Measurements from ENCODE around the gene ULK4.
A peak's percentile ranks its signal among the peaks of the same experiment; 100 is the strongest.
"Not testable (repeated sequence)": the region's sequence is repeated elsewhere in the genome, so short reads cannot be mapped to it uniquely, and the experiment has no call there.

ULK4 gene

DNA sequence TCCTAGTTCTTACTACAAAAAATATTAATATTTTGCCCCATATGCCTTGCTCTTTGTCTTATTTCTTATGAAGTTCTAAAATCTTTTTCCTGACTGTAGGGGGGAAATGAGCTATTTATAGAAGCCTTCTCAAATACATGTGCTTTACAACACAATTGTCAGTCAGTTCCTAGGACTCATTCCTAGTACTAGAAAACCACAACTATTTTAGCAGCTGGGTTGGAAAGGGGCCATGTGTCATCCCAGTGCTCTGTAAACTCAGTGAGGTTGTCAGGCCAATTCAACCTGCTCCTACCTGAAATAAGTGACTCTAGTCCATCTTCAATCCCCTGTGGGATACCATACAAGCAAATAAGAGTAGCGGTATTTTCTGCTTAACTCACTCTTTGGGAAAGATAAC, 153.8 kb downstream of the ULK4 start:
- no peak overlapping the region for H3K4me3 ChIP-seq (ENCODE audit: low read depth, low read length)
- DNase-seq (ENCODE audit: low read depth): peak; percentile 44

DNA sequence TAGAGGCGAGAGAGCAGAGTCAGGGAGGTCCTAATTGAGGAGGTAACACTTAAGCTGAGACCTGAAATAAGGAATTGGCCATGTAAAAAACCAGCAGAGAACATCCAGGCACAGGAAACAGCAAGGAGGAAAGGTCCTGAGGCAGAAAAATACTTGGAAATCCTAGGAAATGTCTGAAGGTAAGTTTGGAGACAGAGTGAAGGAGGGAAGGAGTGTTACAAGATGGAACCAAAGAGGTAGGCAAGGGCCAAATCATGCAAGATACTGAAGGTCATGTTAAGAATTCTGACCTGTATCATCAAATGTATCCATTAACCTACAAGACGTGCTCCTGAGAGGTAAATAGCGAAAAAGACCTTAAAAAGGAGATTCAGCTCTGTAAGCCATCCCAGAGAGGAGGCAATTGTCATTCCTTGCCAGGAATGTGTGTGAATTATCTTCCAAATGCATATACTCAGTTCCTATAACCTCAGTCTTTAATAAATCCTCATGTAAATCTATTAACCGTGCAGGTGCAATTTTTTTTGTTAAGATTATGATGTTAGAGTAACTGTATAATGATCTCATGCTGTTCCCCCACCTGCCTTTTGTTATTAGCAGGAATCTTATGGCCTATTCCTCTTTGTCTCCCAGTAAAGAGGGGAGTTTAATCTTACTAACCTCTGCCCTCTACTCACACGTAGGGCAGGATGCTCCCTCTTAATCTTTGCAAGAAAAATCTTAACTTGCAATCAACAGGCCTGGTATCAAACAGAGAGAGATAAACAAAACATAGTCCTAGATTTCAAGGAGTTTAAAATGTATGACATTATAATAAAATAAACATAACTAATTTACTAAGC, 166.9 kb downstream of the ULK4 start:
- no peak for DNase-seq (ENCODE audit: low read depth)
- no peak overlapping the region for H3K4me3 ChIP-seq (ENCODE audit: low read depth, low read length)

DNA sequence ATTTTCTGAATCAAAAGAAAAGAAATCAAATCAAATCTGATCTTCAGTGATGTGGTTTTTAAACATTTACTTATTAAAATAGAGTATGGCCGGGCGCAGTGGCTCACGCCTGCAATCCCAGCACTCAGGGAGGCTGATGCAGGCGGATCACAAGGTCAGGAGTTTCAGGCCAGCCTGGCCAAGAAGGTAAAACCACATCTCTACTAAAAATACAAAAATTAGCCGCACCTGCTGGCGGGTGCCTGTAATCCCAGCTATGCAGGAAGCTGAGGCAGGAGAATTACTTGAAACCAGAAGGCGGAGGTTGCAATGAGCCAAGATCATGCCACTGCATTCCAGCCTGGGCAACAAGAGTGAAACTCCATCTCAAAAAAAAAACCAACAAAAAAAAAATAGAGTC, 169.1 kb downstream of the ULK4 start:
- H3K4me3 ChIP-seq (ENCODE audit: low read depth, low read length): no peak overlapping the region
- DNase-seq (ENCODE audit: low read depth): no peak

DNA sequence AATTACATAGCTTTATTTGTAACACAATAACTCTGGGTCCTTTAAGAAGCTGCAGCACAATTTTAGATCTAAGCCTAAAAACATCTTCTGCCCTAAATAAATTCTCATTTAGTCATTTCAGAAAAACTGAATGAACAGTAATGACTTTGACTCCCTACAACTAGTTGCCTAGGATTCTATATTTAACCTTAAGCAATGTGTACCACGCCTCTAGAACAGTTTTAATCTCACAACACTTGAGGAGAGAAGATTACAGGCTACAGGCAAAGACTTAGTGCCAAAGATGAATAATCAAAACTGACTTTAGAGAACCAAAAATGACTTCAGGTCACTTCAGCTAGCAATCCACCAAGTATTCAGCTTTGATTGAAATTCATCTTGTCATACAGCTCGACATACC, 192.8 kb downstream of the ULK4 start:
- no peak overlapping the region for H3K4me3 ChIP-seq (ENCODE audit: low read depth, low read length)
- DNase-seq (ENCODE audit: low read depth): no peak

DNA sequence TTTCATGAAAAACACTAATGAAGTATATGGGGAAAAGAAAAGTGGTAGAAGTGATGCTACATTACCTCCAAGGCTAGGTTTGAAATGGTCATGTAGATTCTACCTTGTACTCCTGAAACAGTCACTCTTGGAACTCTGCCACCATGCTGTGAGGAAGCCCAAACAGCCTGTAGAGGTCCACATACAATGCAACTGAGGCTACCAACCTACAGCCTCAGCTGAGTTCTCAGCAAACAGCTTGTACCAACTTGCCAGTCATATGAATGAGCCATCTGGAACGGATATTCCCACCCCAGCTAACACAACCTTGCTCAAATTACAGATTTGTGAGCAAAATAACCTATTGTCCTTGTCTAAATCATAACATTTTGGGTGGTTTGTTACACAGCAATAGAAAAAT, 193.5 kb downstream of the ULK4 start:
- no peak overlapping the region for H3K4me3 ChIP-seq (ENCODE audit: low read depth, low read length)
- no peak for DNase-seq (ENCODE audit: low read depth)

DNA sequence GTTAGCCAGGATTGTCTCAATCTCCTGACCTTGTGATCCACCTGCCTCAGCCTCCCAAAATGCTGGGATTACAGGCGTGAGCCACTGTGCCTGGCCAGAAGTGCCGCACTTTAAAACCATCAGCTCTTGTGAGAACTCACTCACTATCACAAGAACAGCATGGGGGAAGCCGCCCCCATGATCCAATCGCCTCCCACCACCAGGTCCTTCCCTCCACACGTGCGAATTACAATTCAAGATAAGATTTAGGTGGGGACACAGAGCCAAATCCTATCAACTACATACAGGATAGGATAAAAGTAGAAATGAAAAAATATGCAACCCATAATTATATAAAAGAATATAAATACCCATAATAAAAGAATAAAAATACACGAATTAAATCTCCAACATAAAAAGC, 199.0 kb downstream of the ULK4 start:
- not testable (repeated sequence) for H3K4me3 ChIP-seq (ENCODE audit: low read depth, low read length); DNase-seq (ENCODE audit: low read depth)

DNA sequence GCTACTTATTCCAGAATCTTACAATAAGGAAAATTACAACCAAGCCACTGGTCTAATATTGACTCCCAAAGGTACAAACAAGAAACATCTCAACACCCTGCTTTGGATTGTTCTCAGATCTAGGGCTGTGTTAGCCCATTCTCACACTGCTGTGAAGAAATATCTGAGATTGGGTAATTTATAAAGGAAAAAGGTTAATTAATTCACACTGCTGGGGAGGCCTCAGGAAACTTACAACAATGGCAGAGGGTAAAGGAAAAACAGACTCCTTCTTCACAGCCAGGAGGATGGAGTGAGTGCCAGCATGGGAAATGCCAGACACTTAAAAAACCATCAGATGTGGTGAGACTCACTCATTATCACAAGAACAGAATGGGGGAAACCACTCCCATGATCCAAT, 208.3 kb downstream of the ULK4 start:
- DNase-seq (ENCODE audit: low read depth): no peak
- no peak overlapping the region for H3K4me3 ChIP-seq (ENCODE audit: low read depth, low read length)

DNA sequence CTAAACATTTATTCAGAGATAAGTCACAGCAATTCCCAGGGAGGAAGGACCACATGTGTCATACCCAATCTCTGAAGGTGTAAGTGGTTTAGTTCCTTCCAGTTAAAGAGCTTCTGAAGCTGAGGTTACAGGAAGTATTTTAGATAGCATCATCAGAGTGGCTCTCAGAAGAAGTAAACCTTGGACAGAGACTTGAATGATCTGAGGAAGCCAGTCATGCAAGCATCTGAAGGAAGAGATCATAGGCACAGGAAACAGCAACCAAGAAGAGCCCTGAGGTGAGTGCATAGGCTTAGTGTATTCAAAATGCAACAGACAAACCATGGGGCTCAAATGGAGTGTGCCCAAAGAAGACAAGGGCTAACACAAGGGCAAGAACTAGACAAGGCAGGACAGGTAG, 210.3 kb downstream of the ULK4 start:
- no peak overlapping the region for H3K4me3 ChIP-seq (ENCODE audit: low read depth, low read length)
- DNase-seq (ENCODE audit: low read depth): no peak

DNA sequence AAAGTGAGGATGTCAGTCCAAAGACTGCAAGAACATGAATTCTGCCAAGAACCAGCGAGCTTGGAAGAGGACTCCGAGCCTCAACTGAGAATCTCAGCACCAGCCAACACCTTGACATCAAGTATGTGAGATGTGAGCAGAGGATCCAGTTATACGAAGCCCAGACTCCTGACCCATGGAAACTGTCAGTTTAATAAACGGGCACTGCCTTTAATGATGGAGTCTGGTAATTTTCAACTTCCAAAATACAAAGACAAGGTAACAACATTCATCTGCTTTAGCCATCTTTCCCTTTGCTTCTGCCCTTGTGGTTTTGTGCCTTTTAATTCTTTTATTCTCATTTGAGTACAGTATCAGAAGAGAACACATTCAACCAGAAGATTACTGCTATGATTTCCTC, 211.9 kb downstream of the ULK4 start:
- no peak for DNase-seq (ENCODE audit: low read depth)
- H3K4me3 ChIP-seq (ENCODE audit: low read depth, low read length): no peak overlapping the region

DNA sequence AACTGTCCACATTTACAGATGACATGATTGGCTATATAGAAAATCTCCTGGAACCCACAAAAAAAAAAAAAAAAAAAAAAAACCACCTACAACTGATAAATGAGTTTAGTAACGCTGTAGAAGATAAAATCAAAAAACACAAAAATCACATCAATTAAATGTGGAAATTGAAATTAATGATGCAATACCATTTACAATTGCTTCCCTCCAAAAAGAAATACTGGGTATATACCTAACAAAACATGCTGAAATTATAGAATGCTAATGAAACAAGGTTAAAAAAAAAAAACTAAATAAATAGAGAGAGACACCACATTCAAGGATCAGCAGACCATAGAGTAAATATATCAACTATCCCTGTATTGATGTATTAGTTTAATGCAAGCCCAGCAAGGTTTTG, 215.7 kb downstream of the ULK4 start:
- no peak overlapping the region for H3K4me3 ChIP-seq (ENCODE audit: low read depth, low read length)
- no peak for DNase-seq (ENCODE audit: low read depth)

DNA sequence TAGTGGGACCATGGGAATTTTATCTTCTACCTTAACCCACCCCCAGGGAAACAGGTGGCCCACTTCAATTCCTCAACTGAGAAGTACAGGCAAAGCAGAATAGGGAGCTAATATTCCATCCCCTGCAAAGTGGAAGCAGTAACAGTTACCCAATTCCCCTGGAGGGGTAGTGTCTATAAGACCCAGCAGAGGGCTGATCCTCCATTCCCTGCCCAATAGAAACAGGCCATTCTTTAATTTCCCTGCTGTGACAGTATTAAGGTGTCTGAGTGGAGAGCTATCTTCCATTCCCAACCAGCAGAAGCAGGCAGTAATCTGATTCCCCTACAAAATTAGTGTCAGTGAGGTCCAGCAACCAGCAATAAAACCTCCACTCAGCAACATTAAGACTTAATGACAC, 219.8 kb downstream of the ULK4 start:
- H3K4me3 ChIP-seq (ENCODE audit: low read depth, low read length): no peak overlapping the region
- DNase-seq (ENCODE audit: low read depth): no peak

DNA sequence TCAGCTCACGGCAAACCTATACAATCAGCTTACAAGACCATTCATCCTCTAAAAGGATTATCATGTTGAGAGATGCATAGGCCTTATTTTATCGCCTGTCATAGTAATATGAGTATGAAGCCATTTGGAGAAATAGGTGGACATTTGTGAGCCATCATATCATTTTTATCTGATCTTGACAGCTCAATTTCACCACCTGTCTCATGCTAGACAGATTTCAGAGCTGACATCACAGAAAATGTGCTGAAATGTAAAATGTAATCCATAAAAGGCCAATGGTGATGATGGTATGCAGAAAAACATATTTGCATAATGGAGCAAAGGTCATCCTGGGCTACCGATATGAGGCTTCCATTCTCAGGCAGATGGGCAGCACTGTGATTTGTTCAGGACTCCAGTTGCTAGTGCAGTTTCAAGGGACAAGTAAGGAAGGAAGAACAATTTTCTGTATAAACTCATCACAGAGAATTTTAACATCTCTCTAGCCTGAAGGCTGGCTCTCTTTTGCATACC, 221.5 kb downstream of the ULK4 start:
- no peak overlapping the region for H3K4me3 ChIP-seq (ENCODE audit: low read depth, low read length)
- no peak for DNase-seq (ENCODE audit: low read depth)

DNA sequence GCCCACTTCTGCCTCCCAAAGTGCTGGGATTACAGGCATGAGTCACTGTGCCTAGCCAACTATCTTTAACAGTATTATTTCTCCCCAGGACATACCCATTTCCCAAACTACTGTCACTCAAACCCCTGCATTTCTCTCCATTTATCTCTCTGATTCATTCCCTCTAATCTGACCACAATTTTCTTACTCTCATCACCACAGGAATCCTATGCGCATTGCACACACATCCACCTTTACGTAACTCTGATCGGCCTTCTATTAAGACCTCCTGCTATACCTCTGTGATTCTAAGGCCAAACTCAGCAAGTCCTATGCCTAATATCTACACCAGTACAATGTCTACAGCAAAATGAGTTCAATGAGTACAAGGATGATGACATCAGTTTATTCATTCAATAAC, 235.0 kb downstream of the ULK4 start:
- DNase-seq (ENCODE audit: low read depth): no peak
- no peak overlapping the region for H3K4me3 ChIP-seq (ENCODE audit: low read depth, low read length)

DNA sequence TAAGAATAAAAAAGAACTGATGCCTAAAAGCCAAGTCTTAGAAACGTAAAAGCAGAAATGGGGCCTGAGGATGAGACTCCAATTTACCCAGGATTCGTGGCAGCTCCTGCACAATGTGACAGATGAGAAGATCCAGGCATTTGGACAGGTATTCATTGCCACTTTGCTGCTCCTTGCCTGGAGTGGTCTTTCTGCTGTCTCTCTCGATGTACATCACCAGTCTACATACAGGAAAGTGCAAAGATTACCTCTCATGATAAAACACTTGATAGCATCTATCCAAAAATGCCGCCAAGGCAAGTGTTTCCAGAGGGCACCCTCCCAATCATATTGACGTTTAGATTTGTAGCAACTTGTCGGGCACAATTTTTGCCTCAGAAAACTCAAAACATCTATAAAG, 244.3 kb downstream of the ULK4 start:
- H3K4me3 ChIP-seq (ENCODE audit: low read depth, low read length): no peak overlapping the region

DNA sequence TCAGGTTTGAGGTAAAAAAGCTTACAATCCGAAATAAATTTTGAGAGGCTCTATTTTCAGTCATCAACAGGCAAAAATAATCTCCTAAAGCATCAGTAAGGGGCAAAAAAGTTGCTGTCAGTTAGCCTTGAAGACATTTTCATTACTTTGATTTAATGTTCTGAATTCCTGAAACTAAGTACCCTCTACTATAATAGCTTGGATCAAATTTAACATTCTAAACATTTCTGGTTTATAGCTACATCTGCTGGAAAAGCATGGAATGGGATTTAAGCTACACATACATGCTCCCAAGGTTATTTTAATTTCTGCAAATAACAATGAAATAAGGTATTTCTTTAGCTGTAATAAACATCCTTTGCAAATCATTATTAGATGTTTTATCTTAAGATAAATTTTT, 245.4 kb downstream of the ULK4 start:
- no peak overlapping the region for H3K4me3 ChIP-seq (ENCODE audit: low read depth, low read length)
- DNase-seq (ENCODE audit: low read depth): no peak

More for the DNA sequence above, 244.3 kb downstream of the ULK4 start:
- DNase-seq (ENCODE audit: low read depth): no peak

DNA sequence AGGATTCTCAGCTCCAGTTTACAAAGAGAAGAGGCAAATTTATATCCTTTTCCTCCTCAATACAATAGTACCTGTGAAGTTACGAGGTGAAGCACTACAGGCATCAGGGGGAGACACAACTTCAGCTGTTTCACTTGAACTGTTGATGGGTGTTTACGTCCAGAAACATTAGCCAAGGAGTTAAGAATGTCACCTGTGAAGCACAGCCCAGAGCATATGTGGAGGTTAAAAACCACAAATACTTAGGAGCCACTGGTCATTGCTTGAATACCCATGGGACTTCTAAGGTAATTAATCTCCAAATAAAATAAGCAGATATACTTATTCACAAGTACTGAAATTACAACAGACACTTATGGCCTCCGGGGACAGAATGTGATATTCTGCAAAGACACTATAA, 246.5 kb downstream of the ULK4 start:
- DNase-seq (ENCODE audit: low read depth): no peak

DNA sequence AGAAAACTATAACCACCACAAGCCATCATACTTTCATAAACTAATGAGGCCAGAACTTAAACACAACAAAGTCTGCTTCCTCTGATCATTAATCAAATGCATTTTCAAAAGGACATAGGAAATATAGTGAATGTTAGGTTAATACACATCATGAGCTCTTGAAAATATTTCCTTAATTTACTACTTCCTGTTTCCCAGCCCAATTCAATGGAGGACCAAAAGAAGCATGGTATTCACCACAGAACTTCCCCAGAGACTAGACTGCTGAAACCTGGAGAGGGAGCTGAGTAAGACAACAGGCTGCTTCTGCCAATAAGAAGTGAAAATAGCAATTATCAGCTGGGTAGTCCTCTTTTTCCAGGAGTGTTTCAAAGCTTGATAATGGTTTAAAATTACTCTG, 250.3 kb downstream of the ULK4 start:
- peak; percentile 79 for DNase-seq (ENCODE audit: low read depth)
- H3K4me3 ChIP-seq (ENCODE audit: low read depth, low read length): no peak overlapping the region

More for the DNA sequence above, 246.5 kb downstream of the ULK4 start:
- no peak overlapping the region for H3K4me3 ChIP-seq (ENCODE audit: low read depth, low read length)

DNA sequence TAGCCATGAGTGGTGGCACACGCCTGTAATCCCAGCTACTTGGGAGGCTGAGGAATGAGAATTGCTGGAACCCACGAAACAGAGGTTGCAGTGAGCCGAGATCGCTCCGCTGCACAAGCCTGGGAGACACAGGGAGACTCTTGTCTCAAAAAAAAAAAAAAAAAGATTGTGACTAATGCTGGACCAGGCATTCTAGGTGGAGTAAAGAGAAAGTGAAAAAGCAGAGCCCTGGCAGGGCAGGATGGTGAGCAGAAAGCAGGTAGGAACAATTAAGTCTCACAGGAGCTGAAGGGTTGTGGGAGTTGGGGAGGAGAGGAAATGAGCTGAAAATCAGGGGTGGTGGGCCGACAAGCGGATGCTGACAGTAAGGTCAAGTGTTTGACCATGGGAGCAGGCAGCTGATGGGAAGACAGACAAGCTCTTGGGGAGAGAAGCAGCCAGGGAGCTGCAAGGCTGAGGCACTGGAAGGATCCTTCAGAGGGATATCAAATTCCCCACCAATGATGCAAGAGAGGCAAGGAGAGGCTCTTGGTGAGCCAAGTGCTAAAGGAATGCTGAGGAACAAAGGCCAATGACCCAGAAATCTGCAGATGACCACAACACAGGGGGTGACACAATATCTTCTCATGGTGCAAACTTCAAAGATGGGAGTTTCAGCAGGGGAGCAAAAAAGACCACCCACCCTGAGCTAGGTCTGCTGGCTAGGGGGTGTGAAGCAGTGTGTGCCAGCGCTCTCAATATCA, 251.1 kb downstream of the ULK4 start:
- no peak overlapping the region for H3K4me3 ChIP-seq (ENCODE audit: low read depth, low read length)

DNA sequence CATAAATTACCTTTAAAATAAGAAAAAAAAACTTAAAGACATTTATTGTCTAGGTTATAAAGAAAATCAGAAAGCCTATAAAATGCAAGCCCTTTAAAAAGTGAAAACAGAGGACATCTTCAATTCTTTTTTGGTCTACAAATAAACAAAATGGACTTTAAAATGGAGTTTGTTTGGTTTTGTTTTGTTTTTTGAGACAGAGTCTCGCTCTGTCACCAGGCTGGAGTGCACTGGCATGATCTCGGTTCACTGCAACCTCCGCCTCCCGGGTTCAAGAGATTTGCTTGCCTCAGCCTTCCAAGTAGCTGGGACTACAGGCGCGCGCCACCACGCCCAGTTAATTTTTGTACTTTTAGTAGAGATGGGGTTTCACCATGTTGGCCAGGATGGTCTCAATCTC, 252.7 kb downstream of the ULK4 start:
- not testable (repeated sequence) for DNase-seq (ENCODE audit: low read depth)

More for the DNA sequence above, 251.1 kb downstream of the ULK4 start:
- peak; percentile 79 for DNase-seq (ENCODE audit: low read depth)

DNA sequence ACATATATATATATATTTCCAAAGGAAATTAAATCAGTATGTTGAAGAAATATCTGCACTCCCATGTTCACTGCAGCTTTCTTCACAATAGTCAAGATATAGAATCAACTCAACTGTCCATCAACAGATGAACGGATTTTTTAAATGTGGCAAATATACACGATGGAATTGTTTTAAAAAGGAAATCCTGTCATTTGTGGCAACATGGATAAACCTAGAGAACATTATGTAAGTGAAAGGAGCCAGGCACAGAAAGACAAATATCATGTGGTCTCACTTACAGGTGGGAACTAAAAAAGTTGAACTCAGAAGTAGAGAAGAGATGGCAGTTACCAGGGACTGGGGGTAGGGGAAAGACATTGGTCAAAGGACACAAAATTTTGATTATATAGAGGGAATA, 253.7 kb downstream of the ULK4 start:
- DNase-seq (ENCODE audit: low read depth): no peak
- no peak overlapping the region for H3K4me3 ChIP-seq (ENCODE audit: low read depth, low read length)

More for the DNA sequence above, 252.7 kb downstream of the ULK4 start:
- H3K4me3 ChIP-seq (ENCODE audit: low read depth, low read length): not testable (repeated sequence)

DNA sequence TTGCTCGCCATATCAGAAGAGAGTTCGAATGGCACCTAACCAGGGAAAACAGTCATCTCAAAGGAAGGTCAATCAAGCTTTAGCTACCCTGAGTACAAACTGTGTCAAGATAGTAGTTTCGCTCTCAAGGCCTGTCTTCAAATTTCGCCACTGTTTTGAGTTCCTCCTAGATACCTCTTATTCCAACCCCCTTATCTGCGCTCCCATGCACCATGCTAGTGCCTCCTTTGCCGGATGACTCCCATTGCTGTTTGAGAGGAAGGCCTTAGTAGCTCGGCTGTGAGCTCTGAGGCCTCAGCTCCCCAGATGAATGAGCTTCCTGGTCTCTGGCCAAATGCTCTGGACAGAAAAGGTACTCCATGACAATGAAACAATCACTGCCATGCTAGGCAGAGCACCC, 256.0 kb downstream of the ULK4 start:
- H3K4me3 ChIP-seq (ENCODE audit: low read depth, low read length): no peak overlapping the region
- DNase-seq (ENCODE audit: low read depth): no peak

Measured in skeletal muscle cell (primary cell).